PC-9 (cell line): ENCODE results near the gene GLI1.

ENCODE experiments used
- EZH2 ChIP-seq: fragments of 200-600 bp; sonication (generic); IDR thresholded peaks from 2 replicates; pipeline ENCODE4 v1.8.0; 2017; ENCODE audit warnings: antibody characterized with exemption, low read depth
- TF ChIP-seq, protein P1 (sequence below): fragments of 200-600 bp; sonication (generic); conservative IDR thresholded peaks from 2 replicates; pipeline ENCODE4 v1.6.1; 2017; ENCODE audit warnings: mixed run types, antibody characterized with exemption, mild to moderate bottlenecking, moderate library complexity

DNA sequence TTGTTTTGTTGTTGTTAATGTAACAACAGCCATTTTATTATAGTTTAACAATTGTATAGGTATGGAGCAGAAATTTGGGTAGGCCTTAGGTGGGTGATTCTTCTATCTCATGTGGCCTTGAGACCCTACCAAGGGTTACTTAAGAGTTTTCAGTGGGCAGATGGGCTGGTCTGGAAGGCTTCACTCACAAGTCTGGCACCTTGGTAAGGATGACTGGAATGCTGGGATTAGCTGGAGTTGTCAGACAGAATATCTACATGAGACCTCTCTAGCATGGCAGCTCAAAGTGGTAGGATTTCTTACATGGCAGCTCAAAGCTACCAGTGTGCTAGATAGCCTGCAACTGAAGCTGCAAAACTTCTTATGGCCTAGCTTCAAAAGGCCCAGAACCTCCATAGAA is 26.1 kb downstream of the GLI1 start:
- TF ChIP-seq, protein P1, sequence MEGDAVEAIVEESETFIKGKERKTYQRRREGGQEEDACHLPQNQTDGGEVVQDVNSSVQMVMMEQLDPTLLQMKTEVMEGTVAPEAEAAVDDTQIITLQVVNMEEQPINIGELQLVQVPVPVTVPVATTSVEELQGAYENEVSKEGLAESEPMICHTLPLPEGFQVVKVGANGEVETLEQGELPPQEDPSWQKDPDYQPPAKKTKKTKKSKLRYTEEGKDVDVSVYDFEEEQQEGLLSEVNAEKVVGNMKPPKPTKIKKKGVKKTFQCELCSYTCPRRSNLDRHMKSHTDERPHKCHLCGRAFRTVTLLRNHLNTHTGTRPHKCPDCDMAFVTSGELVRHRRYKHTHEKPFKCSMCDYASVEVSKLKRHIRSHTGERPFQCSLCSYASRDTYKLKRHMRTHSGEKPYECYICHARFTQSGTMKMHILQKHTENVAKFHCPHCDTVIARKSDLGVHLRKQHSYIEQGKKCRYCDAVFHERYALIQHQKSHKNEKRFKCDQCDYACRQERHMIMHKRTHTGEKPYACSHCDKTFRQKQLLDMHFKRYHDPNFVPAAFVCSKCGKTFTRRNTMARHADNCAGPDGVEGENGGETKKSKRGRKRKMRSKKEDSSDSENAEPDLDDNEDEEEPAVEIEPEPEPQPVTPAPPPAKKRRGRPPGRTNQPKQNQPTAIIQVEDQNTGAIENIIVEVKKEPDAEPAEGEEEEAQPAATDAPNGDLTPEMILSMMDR, result no peak
- TF ChIP-seq EZH2, result no peak
